Posterior vena cava (tissue), 2 donors: Measurements from ENCODE around the gene BTBD1. TPM values are rescaled to one million over a fixed set of nuclear protein-coding genes. Genes with fewer than 3 reads are reported as not detected.
"Not testable (repeated sequence)": the region's sequence is repeated elsewhere in the genome, so short reads cannot be mapped to it uniquely, and the experiment has no call there.

Source experiments
- DNase-seq: peaks from one replicate; pipeline ENCODE4 v3.0.0-alpha.2; 2020; ENCODE audit warnings: low spot score
- intact Hi-C, 2 donors: fragments of 100-400 bp; cut with DNase I; formaldehyde crosslinking; loops; one replicate each; pipeline versions ENCODE4 v1.14.1 to v1.14.2; 2022 to 2023
- total RNA-seq, 2 donors: library from RNA; stranded (reverse); fragmentation: NEBNext Ultra II Directional; extraction: Animal tissue kit (Norgen Biotek cat#: 25700); gene quantifications; one replicate each; pipeline ENCODE4 v1.2.1, GENCODE V29; 2021
- donor health status: DM: yes; HTN: yes; CAD: no.
- donor health status: DM: yes; HTN: yes; CAD: no.

The BTBD1 gene
- total RNA-seq, 2 donors from 2014 or later = 42.4 TPM

DNA sequence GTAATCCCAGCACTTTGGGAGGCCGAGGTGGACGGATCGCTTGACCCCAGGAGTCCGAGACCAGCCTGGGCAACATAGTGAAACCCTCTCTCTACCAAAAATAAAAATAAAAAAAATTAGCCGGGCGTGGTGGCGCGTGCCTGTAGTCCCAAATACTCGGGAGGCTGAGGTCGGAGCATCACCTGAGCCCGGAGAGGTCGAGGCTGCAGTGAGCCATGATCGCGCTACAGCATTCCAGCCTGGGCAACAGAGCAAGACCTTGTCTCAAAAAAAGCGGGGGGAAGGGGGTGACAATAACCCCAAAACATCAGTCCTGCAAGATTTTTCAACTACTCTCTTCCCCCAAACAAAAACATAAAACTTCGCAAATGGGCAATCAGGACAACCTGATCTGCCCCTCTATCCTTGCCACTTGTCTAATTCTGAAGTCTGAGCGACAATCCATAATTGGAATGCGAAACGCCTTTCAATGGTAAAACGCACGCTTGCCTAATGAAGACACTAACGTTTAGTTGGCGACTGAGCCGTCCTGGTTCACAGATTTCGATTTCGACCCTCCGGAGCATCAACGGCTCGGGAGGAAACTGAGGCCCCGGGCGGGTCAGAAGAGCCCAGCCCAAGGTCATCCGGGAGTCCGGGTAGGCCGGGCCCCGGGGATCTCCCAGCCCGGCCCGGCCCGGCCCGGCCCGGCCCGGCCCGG is 868 bp downstream of the BTBD1 start:
- DNase-seq = no peak
- intact Hi-C loops = loop anchor here (5.0 to 10.0 kb wide), 2 partner anchors 51 to 54 kb away; partner anchors contain the start of gene C15orf40 (in 2 of the 2)

DNA sequence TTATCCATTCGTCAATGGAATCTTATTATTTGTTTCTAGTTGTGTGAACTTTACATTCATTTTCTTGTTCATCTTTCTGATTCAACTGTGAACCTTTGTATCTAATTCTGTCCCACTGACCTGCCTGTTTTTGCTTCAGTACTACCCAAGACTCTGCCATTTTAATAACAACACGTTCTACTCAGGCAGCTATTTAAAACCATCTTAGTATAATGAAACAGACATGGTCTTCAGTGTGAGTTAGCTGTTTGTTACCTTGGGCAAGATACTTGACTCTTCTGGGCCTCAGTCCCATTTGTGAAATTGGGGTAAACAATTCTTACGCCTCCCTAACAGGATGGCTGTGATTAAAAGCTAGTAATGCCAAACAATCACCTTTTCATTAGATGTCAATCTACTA is 1.6 kb downstream of the BTBD1 start:
- intact Hi-C loops = loop anchor here (5.0 to 10.0 kb wide), 2 partner anchors 51 to 53 kb away; partner anchors contain the start of gene C15orf40 (in 2 of the 2)
- no peak for DNase-seq

DNA sequence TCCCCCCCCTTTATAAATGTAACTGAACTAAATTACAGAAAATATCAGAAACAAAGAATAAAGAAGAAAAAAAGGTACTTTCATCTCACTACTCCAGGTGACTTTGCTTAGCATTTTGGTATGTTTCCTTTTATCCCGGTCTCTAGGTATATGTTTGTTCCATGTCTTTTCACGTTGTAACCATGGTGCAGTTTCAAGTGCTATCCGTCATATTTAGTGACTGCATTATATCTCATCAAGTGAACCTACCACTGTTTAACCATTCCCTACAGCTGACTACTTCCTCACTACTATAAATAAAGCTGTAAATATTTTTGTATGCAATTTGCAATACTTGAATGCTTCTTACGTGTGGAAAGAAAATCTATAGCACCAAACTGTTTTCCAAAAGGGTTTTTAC is 2.2 kb downstream of the BTBD1 start:
- no peak for DNase-seq
- intact Hi-C loops = loop anchor here (5.0 to 10.0 kb wide), 2 partner anchors 50 to 53 kb away; partner anchors contain the start of gene C15orf40 (in 2 of the 2)

- intact Hi-C loops = loop anchor here in 1 of 2 donors (10.0 kb wide), 1 partner anchor 49 kb away; the partner anchor contains the start of gene C15orf40
- no peak for DNase-seq
Observed at GRCh38 chr15:83063551-83063950, 3.5 kb downstream of the BTBD1 start.

DNA sequence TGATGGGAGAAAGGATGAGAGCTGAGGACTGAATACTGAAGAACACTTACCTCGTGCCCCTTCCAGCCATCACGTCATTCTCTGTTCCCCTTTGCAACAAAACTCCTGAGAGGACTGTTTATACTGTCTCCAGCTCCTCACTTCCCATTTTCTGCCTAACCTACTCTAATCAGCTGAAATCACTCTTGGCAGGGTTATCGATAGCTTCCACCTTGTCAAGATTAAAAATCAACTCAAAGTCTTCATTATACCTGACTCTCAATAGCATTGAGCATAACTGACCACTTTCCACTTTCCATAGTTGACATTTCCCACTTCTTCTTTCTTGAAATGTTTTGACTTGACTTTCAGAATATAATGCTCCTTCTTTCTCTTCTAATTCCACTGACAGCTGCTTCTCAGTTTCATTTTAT is 4.3 kb downstream of the BTBD1 start:
- DNase-seq = no peak
- intact Hi-C loops = loop anchor here in 1 of 2 donors (10.0 kb wide), 1 partner anchor 48 kb away; the partner anchor contains the start of gene C15orf40

DNA sequence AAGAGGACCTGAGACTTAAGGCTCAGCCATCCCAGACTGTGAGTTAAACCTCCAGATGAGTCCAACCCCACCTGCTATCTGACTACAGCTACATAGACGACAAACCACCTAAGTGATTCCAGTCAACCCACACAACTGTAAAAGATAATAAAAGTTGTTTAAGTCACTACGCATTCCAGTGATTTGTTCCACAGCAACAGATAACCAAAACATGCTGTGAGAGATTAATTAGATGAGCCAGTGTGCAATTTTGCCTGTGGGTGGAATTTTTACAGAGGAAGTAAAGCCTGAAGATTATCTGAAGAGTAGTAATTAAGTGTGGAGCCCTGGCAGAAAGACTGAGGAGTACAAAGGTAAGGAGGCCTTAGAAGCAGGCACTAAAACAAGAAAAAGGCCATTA is 5.4 kb downstream of the BTBD1 start:
- intact Hi-C loops = loop anchor here in 1 of 2 donors (10.0 kb wide), 1 partner anchor 47 kb away; the partner anchor contains the start of gene C15orf40
- DNase-seq = no peak

DNA sequence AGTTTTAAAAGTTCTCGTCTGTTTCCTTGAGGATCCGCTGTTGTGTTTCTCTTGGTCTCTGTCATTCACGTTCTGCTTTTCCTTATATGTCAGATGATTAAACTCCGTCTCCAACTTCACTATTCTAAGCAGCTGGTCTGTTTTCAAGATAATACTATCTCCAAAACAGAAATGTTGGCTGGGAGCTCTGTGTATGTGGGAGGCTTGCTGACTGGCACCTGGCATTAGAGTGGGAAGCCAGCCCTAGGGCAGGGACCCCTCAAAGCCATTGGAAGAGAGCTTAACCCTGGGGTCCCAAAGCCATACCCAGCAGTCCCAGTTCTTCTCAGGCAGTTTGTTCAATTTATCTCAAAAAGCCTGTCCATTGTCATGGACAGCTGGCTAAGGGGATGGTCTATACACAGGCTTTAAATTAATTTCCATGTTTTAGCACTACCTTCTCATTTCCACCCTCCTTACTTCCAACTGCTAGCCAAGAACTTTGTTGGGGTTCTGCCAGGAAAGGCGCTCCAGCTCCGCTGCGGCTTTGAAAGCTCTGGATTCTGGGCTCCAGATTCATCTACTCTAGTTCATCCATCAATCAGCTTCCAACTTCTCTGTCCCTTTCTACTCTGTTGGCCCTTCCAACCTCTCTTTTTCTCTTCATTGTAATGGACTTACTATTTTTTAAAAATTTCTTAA is 9.2 kb downstream of the BTBD1 start:
- no peak for DNase-seq
- intact Hi-C loops = no loop called here

DNA sequence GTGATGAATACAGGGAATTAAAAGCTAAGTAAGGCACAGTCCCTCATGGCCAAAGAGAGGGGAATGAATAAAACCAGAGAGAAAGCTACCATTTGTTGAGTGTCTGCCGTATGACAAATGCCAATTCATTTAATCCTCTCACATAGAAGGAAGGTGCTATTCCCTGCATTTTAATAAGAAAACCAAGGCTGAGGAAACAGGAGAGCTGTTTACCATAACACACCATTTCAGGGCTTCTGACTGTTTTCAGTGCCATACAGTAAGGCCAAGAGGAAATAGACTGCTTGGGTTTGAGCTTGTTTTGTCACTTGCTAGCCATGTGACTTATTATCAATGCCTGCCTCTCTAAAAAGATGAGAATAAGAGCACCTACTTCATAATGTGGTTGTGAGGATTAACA is 10.1 kb downstream of the BTBD1 start:
- DNase-seq = no peak
- intact Hi-C loops = no loop called here

DNA sequence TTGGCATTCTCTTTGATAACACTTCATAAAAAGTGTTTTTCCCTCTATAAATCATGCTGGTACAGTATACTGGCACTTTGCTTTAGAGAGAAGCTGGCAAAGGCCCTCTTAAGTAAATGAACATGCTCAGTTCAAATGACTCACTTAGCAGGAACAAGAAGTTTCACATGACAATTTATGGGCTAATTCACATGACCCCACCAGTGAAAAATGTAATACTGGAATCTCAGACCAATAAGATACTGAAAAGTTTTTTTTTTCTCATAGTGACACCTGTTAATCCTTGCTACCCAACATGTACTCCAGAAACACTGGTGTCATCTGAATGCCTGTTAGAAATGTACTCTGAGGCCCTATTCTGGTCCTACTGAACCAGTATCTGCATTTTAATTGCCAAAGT is 13.9 kb downstream of the BTBD1 start:
- intact Hi-C loops = no loop called here
- DNase-seq = no peak

DNA sequence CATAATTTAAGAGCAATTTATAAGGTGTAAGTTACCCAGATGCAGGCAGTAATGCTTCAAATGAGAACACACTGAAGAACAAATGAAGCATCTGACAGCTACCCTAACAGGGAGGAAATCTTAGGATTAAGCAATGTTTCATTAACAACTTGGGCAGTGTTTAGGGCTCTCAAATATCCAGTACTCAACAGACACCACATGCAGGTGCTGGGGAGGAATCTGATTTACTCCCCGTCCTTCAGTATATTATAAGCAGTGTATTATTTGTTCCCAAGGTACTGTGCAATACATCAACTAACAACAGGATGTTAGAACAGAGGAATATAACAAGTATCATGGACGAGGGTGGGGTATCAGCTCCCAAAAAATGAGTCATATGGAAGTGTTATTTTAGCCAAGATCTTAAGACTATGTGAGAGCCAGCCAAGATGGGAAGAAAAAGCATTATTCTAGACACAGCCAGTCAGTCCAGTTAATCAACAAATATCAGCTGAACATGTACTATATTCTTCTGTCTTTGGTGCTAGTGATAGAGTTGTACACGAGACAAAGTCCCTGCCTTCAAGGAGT is 20.4 kb downstream of the BTBD1 start:
- intact Hi-C loops = no loop called here

GRCh38 chr15:83044156-83044555 is 22.9 kb downstream of the BTBD1 start:
- intact Hi-C loops = no loop called here
- DNase-seq = no peak

More for the DNA sequence above, 20.4 kb downstream of the BTBD1 start:
- no peak for DNase-seq

GRCh38 chr15:83039206-83039605 is 27.8 kb downstream of the BTBD1 start:
- no peak for DNase-seq
- intact Hi-C loops = no loop called here

- intact Hi-C loops = no loop called here
- DNase-seq = no peak
Observed at GRCh38 chr15:83036253-83036652, 30.8 kb downstream of the BTBD1 start.

DNA sequence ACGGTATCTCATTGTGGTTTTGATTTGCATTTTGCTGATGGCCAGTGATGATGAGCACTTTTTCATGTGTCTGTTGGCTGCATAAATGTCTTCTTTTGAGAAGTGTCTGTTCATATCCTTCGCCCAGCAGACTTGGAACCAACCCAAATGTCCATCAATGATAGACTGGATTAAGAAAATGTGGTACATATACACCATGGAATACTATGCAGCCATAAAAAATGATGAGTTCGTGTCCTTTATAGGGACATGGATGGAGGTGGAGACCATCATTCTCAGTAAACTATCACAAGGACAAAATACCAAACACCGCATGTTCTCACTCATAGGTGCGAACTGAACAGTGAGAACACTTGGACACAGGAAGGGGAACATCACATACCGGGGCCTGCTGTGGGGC is 35.8 kb downstream of the BTBD1 start:
- DNase-seq, intact Hi-C loops: not testable (repeated sequence)

DNA sequence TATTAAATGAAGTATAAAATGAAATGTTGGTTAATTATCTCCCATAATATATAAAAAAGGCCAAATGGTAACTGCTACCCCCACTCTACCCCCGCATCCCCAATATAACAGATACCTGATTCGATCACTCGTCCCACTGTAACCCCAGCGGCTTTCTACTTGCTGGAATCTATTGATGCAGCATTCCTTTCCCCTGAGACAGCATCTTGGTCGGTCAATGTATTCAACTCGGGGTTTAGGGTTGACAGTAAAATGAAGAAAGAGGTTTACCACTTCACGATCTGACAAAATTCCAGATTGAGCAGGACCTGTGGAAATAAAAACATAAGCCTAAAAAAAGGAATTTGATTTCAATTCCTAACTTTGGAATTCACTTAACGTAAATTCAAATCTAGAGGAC is 37.0 kb downstream of the BTBD1 start:
- DNase-seq = no peak
- intact Hi-C loops = no loop called here

DNA sequence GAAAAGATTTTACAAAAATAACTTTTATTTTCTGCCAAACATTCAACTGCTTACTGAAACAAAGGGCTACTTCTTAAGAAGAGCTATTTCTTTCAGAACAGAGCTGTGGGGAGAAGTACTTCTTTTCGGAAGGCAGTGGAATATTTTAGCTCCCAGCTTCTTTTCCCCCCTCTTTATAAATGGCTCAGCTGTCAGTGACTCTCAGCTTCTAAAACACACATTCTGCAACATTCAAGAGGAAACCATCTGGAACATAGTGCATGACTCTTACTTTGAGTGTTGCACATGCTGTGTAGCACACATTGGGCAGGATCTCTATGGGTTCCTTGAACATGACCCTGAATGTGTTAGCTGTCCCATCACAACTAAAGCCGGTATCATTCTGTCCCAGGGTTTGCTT is 48.6 kb downstream of the BTBD1 start:
- DNase-seq = no peak
- intact Hi-C loops = loop anchor here in 1 of 2 donors (10.0 kb wide), 1 partner anchor 46 kb away; the partner anchor contains the start of gene BTBD1

- no peak for DNase-seq
- intact Hi-C loops = loop anchor here in 1 of 2 donors (10.0 kb wide), 1 partner anchor 48 kb away; the partner anchor contains the start of gene BTBD1
Observed at GRCh38 chr15:83016906-83017305, 50.1 kb downstream of the BTBD1 start.

DNA sequence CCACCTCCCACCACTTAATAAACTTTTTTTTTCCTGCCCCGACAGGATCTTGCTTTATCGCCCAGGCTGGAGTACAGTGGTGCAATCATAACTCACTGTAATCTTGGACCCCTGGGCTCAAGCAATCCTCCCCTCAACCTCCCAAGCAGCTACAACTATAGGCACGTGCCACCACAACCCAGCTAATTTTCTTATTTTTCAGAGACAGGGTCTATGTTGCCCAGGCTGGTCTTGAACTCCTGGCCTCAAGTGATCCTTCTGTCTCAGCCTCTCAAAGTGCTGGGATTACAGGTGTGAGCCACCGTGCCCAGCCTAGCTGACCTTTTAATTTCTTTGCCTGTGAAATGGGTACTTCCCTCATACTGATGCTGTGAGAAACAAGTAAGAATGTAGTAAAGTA is 51.7 kb downstream of the BTBD1 start:
- no peak for DNase-seq
- intact Hi-C loops = loop anchor here in 1 of 2 donors (10.0 kb wide), 1 partner anchor 49 kb away; the partner anchor contains the start of gene BTBD1

GRCh38 chr15:83014205-83014653 is 52.8 kb downstream of the BTBD1 start:
- DNase-seq = no peak
- intact Hi-C loops = loop anchor here (5.0 to 10.0 kb wide), 2 partner anchors 51 to 53 kb away; partner anchors contain the start of gene BTBD1 (in 2 of the 2)

DNA sequence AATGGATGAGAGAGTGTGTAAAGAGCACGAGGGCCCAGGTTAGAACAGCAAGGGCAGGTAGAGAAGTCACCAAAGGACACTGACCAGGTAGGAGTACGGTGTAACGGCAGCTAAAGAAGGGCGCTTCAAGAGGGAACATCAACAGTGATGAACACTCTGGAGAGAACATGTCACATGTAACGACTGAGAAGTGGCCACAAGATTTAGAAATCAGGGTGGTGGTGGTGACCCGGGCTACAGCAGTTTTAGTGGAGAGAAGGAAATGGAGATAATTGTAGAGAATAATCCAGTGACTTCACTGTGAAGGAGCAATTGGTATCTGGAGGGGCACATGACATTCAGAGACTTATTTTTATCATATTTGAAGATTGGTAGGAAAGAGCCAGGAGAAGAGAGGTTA is 54.4 kb downstream of the BTBD1 start:
- no peak for DNase-seq
- intact Hi-C loops = loop anchor here (5.0 to 10.0 kb wide), 2 partner anchors 52 to 55 kb away; partner anchors contain the start of gene BTBD1 (in 2 of the 2)
